ENCODE data around the gene AFG1L. TPM values are rescaled to one million over a fixed set of nuclear protein-coding genes. Genes with fewer than 3 reads are reported as not detected.
"Not testable (repeated sequence)": the region's sequence is repeated elsewhere in the genome, so short reads cannot be mapped to it uniquely, and the experiment has no call there.

The AFG1L gene
- total RNA-seq, 1 donor from 2014 or later = 0.53 TPM

DNA sequence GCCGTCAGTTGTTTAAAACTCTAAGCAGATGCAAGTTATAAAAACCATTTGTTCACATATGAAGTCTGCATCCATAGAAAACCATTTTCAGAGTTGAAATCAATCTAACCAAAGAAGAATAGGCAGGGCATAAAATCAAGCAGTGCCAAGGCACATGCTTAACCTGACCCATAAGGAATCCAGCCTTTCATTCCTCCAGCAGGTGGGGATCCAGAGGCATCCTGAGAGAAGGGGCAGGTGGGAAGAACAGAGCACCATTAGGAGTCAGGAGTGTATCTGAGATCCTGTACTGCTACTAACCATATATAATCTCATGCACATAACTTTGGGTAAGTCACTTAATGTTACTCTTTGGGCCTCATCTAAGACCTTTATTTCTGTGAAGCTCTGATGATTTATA, 236.5 kb downstream of the AFG1L start:
- no peak for DNase-seq (ENCODE audit: low spot score in 2 of 2)
- no peaks in the 10 kb centered on the region for H3K27me3 ChIP-seq
- H3K9me3 ChIP-seq = no peaks in the 10 kb centered on the region
- no peak overlapping the region for H3K4me3 ChIP-seq
- no peaks in the 10 kb centered on the region for H3K4me1 ChIP-seq
- H3K36me3 ChIP-seq = no peaks in the 10 kb centered on the region
- TF ChIP-seq, protein P1, sequence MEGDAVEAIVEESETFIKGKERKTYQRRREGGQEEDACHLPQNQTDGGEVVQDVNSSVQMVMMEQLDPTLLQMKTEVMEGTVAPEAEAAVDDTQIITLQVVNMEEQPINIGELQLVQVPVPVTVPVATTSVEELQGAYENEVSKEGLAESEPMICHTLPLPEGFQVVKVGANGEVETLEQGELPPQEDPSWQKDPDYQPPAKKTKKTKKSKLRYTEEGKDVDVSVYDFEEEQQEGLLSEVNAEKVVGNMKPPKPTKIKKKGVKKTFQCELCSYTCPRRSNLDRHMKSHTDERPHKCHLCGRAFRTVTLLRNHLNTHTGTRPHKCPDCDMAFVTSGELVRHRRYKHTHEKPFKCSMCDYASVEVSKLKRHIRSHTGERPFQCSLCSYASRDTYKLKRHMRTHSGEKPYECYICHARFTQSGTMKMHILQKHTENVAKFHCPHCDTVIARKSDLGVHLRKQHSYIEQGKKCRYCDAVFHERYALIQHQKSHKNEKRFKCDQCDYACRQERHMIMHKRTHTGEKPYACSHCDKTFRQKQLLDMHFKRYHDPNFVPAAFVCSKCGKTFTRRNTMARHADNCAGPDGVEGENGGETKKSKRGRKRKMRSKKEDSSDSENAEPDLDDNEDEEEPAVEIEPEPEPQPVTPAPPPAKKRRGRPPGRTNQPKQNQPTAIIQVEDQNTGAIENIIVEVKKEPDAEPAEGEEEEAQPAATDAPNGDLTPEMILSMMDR (IDR thresholded peaks at IDR 0.05) = no peak
- no peak overlapping the region for H3K27ac ChIP-seq
- intact Hi-C loops (cut with DNase I) = no loop called here

DNA sequence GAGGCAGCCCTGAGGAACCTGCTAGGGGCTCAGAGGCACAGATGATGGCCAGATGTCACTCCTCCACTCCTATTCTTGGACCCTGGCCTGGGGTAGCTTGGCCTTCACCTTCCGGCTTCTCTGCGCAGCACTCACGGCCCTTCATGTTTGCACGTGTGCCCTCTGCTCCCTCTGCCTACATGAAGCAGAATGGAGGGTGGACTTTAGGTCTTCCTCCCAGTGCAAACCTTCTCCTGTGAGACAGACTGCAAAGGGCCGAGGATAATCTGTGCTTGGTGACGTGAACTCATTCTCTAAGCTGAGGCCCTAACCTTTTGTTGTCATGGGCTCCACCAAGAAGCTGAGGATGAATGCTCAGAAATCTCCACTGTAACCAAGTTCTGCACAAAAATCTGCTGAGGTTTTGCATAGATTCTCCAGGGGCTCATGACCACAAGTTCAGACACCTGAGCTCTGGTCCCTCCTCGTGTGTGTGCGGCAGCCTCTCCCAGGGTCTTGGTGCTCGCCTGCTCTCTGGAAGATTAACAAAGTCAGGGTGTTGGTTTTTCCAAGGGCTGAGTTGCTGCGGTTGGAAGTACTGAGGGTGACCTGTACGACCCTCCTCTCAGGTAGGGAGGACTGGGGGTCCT, 240.4 kb downstream of the AFG1L start:
- H3K27me3 ChIP-seq = no peaks in the 10 kb centered on the region
- no peaks in the 10 kb centered on the region for H3K36me3 ChIP-seq
- intact Hi-C loops (cut with DNase I) = no loop called here
- H3K9me3 ChIP-seq = peaks cover 0 to 3% of the 10 kb centered on the region in 2 donors
- no peak overlapping the region for H3K27ac ChIP-seq
- no peak for DNase-seq (ENCODE audit: low spot score in 2 of 2)
- no peak overlapping the region for H3K4me3 ChIP-seq
- TF ChIP-seq, protein P1 (IDR thresholded peaks at IDR 0.05) = no peak
- no peaks in the 10 kb centered on the region for H3K4me1 ChIP-seq

DNA sequence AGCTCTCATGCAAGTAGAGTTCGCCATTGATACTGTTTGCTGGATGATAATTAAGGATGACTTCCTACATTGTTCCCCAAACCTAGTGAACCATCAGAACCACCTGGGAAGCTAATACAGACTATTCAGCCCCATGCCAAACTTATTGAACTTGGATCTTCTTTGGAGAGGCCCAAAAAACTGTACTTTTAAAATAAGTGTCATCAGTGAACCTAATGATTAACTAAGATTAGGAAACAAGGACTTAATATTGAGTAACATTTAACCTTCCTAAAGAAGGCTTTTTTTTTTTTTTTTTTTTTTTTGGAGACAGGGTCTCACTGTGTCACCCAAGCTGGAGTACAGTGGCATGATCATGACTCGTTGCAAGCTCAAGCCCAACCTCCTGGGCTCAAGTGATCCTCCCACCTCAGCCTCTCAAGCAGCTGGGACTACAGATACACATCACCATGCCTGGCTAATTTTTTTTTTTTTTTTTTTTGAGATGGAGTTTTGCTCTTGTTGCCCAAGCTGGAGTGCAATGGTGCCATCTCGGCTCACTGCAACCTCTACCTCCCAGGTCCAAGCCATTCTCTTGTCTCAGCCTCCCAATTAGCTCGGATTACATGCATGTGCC, 241.2 kb downstream of the AFG1L start:
- H3K9me3 ChIP-seq; H3K36me3 ChIP-seq; intact Hi-C loops (cut with DNase I); H3K27me3 ChIP-seq; DNase-seq (ENCODE audit: low spot score in 2 of 2); H3K27ac ChIP-seq; H3K4me3 ChIP-seq; H3K4me1 ChIP-seq: not testable (repeated sequence)

DNA sequence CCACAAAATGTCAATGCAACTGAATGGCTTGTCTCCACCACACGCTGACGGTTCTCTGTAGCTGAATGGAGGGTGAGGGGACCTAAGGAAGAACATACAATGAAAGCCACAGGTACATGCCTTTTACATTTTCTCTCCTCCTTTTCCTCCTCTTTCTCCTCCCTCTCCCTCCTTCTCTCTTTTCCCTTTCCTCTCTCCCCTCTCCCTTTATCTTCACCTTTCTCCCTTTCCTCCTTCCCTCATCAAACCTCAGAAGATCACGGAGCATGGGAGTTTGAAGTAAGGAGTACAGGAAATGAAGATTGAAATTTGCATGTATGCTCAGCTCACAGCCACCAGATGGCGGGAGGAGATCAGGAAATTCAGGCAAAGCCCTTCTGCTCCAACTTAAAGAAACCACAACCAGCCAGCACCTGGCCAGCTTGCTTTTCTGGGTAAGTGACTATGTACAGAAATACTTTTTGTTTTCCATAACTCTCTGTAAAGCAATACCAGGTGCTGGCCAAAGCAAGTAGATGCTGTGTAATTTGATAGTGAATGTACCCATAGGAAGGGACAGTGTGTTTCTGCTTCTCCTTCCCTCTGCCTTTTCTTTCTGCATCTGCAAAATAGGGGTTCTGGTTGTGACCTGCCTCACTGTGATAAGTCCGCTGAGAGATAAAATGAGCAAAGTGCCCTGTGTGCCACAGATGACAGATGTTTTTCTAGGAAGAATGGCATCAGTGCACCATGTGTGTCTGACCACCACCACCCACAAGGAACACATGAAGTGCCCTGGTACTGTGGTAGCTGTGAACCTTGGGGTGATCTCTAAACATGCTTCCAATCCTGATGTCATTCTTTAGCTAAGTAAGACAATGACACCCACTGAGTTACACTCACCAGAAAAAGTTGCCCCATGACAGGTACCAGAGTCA, 247.2 kb downstream of the AFG1L start:
- TF ChIP-seq, protein P1 (IDR thresholded peaks at IDR 0.05) = peak; percentile 79 to 83 (median 82)
- intact Hi-C loops (cut with DNase I) = loop anchor here (1.0 to 5.0 kb wide), 4 partner anchors 240 to 531 kb away; no protein-coding TSS in a partner anchor
- H3K27ac ChIP-seq = no peak overlapping the region
- H3K9me3 ChIP-seq = peaks cover 0 to 3% of the 10 kb centered on the region in 2 donors
- no peaks in the 10 kb centered on the region for H3K4me1 ChIP-seq
- peak in 1 of 2 donors; percentile 75 for DNase-seq (ENCODE audit: low spot score in 2 of 2)
- H3K27me3 ChIP-seq = no peaks in the 10 kb centered on the region
- no peak overlapping the region for H3K4me3 ChIP-seq
- H3K36me3 ChIP-seq = no peaks in the 10 kb centered on the region

DNA sequence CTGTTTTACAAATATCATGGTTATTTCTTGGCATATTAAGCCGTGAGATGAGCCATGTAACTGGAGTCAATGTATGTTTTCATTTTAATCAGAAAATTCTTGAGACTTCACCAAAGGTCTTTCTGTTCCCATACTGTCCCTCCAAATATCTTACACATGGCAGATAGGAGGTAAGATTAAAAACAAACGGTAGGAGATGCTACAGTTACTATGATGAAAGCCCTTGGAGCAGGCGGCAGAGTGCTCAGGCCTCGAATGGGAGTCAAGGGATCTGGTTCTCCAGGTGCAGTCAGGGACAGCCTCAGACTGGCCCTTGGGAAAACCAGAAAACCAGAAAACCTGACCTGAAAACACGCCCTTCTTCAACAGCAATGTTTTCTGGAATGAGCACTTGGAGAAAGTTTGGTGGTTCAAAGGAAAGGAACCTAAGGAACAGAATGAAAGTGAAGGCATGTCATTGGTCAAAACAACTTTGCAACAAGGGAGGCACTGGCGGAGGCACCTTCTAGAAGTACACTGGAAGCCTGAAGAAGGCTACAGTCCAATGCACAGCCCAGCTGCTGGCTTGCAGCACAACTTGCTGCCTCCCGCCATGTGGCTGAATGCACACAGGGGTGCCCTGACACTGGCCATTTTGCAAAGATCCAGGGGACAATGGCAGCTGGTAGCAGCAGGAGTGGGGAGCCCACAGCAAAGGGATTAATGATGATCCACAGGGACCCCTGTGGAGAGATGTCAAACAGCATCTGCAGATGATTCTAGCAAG, 248.5 kb downstream of the AFG1L start:
- H3K4me1 ChIP-seq = no peaks in the 10 kb centered on the region
- no peak overlapping the region for H3K4me3 ChIP-seq
- DNase-seq (ENCODE audit: low spot score in 2 of 2) = no peak
- H3K27me3 ChIP-seq = no peaks in the 10 kb centered on the region
- H3K27ac ChIP-seq = no peak overlapping the region
- no peaks in the 10 kb centered on the region for H3K36me3 ChIP-seq
- TF ChIP-seq, protein P1 (IDR thresholded peaks at IDR 0.05) = no peak
- peaks cover 0 to 3% of the 10 kb centered on the region in 2 donors for H3K9me3 ChIP-seq
- intact Hi-C loops (cut with DNase I) = loop anchor here (5.0 kb wide), 1 partner anchor 239 kb away; no protein-coding TSS in a partner anchor
